Esophagus muscularis mucosa (tissue), 4 donors: ENCODE measurements around the gene MATN1. TPM values are rescaled to one million over a fixed set of nuclear protein-coding genes. Genes with fewer than 3 reads are reported as not detected.

Source experiments
- DNase-seq: peaks from one replicate; pipeline ENCODE4 v3.0.0-alpha.2; 2017; ENCODE audit errors: extremely low spot score
- H3K27ac ChIP-seq, 4 donors: fragments of 200-600 bp; sonication (generic); replicated peaks in 1 of 4; 1 replicate in 3 of 4; 2 replicates in 1 of 4; pipeline ENCODE4 v1.5.1; 2016 to 2019; ENCODE audit warnings: mild to moderate bottlenecking in 1 of 4
- H3K27me3 ChIP-seq, 4 donors: fragments of 200-600 bp; sonication (generic); one replicate each; pipeline versions ENCODE4 v1.5.1 to v1.6.0; 2016 to 2019
- H3K36me3 ChIP-seq, 4 donors: fragments of 200-600 bp; sonication (generic); one replicate each; pipeline ENCODE4 v1.5.1; 2016 to 2019
- H3K4me1 ChIP-seq, 4 donors: fragments of 200-600 bp; sonication (generic); one replicate each; pipeline ENCODE4 v1.5.1; 2016 to 2019
- H3K4me3 ChIP-seq, 4 donors: fragments of 200-600 bp; sonication (generic); 1 replicate in 2 of 4; 2 replicates in 2 of 4; pipeline ENCODE4 v1.5.1; 2016 to 2019; ENCODE audit warnings: mild to moderate bottlenecking in 4 of 4, moderate library complexity in 1 of 4
- H3K9me3 ChIP-seq, 4 donors: fragments of 200-600 bp; sonication (generic); 1 replicate in 3 of 4; 2 replicates in 1 of 4; pipeline ENCODE4 v1.5.1; 2016 to 2019
- EP300 ChIP-seq: sonication (generic); formaldehyde crosslinking; IDR thresholded peaks from one replicate; pipeline ENCODE4 v1.6.1; 2017; ENCODE audit warnings: antibody characterized with exemption
- POLR2A ChIP-seq: fragments of 450-650 bp; IDR thresholded peaks from one replicate; pipeline ENCODE4 v1.6.1; 2017; ENCODE audit warnings: antibody characterized with exemption, moderate library complexity, mild to moderate bottlenecking, low read depth
- POLR2AphosphoS5 ChIP-seq, 2 donors: sonication (generic); formaldehyde crosslinking; IDR thresholded peaks; one replicate each; pipeline ENCODE4 v1.6.1; 2017; ENCODE audit warnings: antibody characterized with exemption in 2 of 2
- WGBS: methylation state at CpG from one replicate; pipeline ENCODE4 v1.1.5; 2018; 5-methylcytosine and 5-hydroxymethylcytosine counted together
- intact Hi-C: fragments of 100-400 bp; cut with DNase I; formaldehyde crosslinking; loops from one replicate; pipeline ENCODE4 v1.15.1; 2023
- total RNA-seq, 4 donors: library from RNA; depleted of rRNA; stranded (reverse); fragments of >200 nt; gene quantifications; one replicate each; pipeline versions ENCODE4 v1.1.0 to v1.2.1, GENCODE V29; 2016
- TF ChIP-seq, protein P1 (sequence below), 3 experiments: fragments of 200-600 bp in 2 of 3; fragments of 450-650 bp in 1 of 3; sonication (generic) in 2 of 3; IDR thresholded peaks; one replicate each; pipeline ENCODE4 v1.5.1; 2017 to 2019; ENCODE audit warnings: antibody characterized with exemption in 3 of 3, mild to moderate bottlenecking in 2 of 3, moderate library complexity in 1 of 3

The MATN1 gene
- total RNA-seq, 4 donors from 2014 or later: not detected

DNA sequence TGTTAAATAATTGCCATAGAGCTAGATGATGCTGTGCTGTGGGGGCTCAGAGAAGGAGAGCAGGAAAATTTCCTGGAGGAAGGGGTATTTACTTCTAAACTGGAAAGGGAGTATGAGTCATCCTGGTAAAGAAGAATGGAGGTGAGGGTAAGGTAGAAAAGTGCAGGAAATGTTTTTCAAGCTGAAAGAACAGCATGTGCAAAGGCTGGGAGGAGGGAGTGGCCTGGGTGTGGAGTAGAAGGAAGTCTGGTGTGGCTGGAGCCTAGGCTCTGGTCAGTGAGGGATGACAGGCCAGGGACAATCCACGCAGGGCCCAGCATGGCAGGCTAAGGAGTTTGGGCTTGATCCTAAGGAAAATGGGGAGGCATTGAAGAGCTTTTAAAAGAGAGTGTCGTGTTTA lies 45.9 kb downstream of the MATN1 start:
- TF ChIP-seq EP300 (no peak), POLR2A (no peak), POLR2AphosphoS5 (IDR thresholded peaks at IDR 0.05) (no peak)
- TF ChIP-seq, protein P1, sequence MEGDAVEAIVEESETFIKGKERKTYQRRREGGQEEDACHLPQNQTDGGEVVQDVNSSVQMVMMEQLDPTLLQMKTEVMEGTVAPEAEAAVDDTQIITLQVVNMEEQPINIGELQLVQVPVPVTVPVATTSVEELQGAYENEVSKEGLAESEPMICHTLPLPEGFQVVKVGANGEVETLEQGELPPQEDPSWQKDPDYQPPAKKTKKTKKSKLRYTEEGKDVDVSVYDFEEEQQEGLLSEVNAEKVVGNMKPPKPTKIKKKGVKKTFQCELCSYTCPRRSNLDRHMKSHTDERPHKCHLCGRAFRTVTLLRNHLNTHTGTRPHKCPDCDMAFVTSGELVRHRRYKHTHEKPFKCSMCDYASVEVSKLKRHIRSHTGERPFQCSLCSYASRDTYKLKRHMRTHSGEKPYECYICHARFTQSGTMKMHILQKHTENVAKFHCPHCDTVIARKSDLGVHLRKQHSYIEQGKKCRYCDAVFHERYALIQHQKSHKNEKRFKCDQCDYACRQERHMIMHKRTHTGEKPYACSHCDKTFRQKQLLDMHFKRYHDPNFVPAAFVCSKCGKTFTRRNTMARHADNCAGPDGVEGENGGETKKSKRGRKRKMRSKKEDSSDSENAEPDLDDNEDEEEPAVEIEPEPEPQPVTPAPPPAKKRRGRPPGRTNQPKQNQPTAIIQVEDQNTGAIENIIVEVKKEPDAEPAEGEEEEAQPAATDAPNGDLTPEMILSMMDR (IDR thresholded peaks at IDR 0.05): no peak
- WGBS: 83% methylated on average over 2 of the region's 2 CpGs
- Histone ChIP-seq H3K9me3 (peaks cover 0 to 15% (median 0%) of the 10 kb centered on the region in 4 donors), H3K36me3 (no peaks in the 10 kb centered on the region), H3K27me3 (peaks cover 0 to 5% (median 0%) of the 10 kb centered on the region in 4 donors), H3K27ac (no peak overlapping the region), H3K4me3 (no peak overlapping the region), H3K4me1 (peaks cover 0 to 18% (median 15%) of the 10 kb centered on the region in 4 donors)
- no peak for DNase-seq
- intact Hi-C loops: no loop called here

- no peak overlapping the region for H3K27ac ChIP-seq
- intact Hi-C loops: no loop called here
- peaks cover 0 to 15% (median 0%) of the 10 kb centered on the region in 4 donors for H3K9me3 ChIP-seq
- TF ChIP-seq, protein P1 (IDR thresholded peaks at IDR 0.05): no peak
- TF ChIP-seq POLR2AphosphoS5 (IDR thresholded peaks at IDR 0.05): no peak
- 59% methylated on average over 2 of the region's 2 CpGs for WGBS
- H3K36me3 ChIP-seq: no peaks in the 10 kb centered on the region
- no peaks in the 10 kb centered on the region for H3K27me3 ChIP-seq
- no peak overlapping the region for H3K4me3 ChIP-seq
- H3K4me1 ChIP-seq: peaks cover 0 to 16% (median 10%) of the 10 kb centered on the region in 4 donors
- no peak for DNase-seq
These were observed 47.6 kb downstream of the MATN1 start for GRCh38 chr1:30675761-30676160.

DNA sequence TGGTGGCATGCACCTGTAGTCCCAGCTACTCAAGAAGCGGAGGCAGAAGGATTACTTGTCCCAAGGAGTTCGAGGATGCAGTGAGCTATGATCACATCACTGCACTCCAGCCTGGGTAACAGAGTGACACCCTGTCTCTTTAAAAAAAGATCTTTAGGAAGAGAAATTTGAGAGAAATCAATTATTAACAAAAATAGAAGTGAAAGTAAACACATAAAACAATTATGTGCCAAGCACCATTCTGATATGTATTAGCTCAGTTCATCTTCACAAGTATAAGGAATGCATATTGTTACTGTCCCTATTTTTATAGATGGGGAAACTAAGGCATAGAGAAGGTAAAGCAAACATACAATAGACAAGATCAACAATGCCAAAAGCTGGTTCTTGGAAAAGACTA lies 48.1 kb downstream of the MATN1 start:
- Histone ChIP-seq H3K27me3 (no peaks in the 10 kb centered on the region), H3K4me1 (peaks cover 0 to 16% (median 10%) of the 10 kb centered on the region in 4 donors), H3K27ac (no peak overlapping the region), H3K4me3 (no peak overlapping the region), H3K9me3 (peaks cover 0 to 15% (median 0%) of the 10 kb centered on the region in 4 donors), H3K36me3 (no peaks in the 10 kb centered on the region)
- 90% methylated on average over 2 of the region's 2 CpGs for WGBS
- DNase-seq: no peak
- no peak for TF ChIP-seq EP300
- no peak for TF ChIP-seq POLR2AphosphoS5 (IDR thresholded peaks at IDR 0.05)
- no peak for TF ChIP-seq POLR2A
- intact Hi-C loops: no loop called here

DNA sequence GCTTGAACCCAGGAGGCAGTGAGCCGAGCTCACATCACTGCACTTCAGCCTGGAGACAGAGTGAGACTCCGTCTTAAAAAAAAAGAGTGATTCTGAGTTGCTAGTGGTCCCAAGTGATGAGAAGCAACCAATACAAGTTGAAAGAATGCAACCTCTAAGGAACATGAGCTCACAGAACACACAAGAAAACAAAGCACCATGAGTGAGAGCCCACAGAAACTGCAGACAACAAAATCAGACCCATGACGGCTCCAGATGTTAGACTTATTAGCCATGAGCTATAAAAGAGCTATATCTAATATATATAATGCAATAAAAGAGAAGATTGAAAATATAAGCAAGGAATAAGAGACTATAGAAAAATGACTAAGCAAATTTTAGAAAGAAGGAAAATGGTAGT lies 50.0 kb downstream of the MATN1 start:
- intact Hi-C loops: no loop called here
- TF ChIP-seq EP300 (no peak), POLR2A (no peak), POLR2AphosphoS5 (IDR thresholded peaks at IDR 0.05) (no peak)
- TF ChIP-seq, protein P1 (IDR thresholded peaks at IDR 0.05): no peak
- DNase-seq: no peak
- Histone ChIP-seq H3K9me3 (peaks cover 0 to 15% (median 0%) of the 10 kb centered on the region in 4 donors), H3K36me3 (no peaks in the 10 kb centered on the region), H3K4me1 (peaks cover 0 to 25% (median 12%) of the 10 kb centered on the region in 4 donors), H3K27ac (no peak overlapping the region), H3K4me3 (no peak overlapping the region), H3K27me3 (no peaks in the 10 kb centered on the region)
- whole genome bisulfite sequencing: 95% methylated on average over 3 of the region's 3 CpGs

DNA sequence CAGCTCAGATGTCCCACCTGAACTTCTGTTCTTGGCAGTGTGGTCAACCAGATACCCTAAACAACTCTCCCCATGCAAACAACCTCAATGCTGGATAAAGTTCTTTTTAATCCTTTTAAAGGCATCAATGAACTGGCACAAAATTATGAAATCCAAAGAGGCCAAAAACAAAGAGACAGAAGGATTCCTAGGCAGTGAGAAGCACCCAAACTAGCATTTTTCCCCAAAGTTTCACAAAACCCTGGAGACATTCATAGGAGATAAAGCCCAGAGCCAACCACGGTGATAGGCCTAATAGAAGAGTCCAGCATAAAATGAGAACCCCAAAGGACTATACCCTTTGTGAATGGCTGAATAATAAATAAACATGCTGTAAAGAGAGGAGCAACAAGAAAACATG lies 50.7 kb downstream of the MATN1 start:
- H3K36me3 ChIP-seq: no peaks in the 10 kb centered on the region
- WGBS: 84% methylated on average over 1 of the region's 1 CpG
- H3K9me3 ChIP-seq: peaks cover 0 to 15% (median 0%) of the 10 kb centered on the region in 4 donors
- no peak overlapping the region for H3K27ac ChIP-seq
- peaks cover 0 to 32% (median 12%) of the 10 kb centered on the region in 4 donors for H3K4me1 ChIP-seq
- H3K4me3 ChIP-seq: no peak overlapping the region
- intact Hi-C loops: no loop called here
- no peak for TF ChIP-seq EP300
- TF ChIP-seq, protein P1 (IDR thresholded peaks at IDR 0.05): no peak
- no peaks in the 10 kb centered on the region for H3K27me3 ChIP-seq
- no peak for DNase-seq
